HG02571 (cell line): Measurements from ENCODE around the gene GINS1.
"Not testable (repeated sequence)": the region's sequence is repeated elsewhere in the genome, so short reads cannot be mapped to it uniquely, and the experiment has no call there.

Experiments used
- ATAC-seq: cut with Tn5 transposase; IDR thresholded peaks from one replicate; pipeline ENCODE4 v1.9.1; 2021; ENCODE audit warnings: mild to moderate bottlenecking, moderate library complexity; ENCODE audit not compliant: unreplicated experiment

The GINS1 gene

DNA sequence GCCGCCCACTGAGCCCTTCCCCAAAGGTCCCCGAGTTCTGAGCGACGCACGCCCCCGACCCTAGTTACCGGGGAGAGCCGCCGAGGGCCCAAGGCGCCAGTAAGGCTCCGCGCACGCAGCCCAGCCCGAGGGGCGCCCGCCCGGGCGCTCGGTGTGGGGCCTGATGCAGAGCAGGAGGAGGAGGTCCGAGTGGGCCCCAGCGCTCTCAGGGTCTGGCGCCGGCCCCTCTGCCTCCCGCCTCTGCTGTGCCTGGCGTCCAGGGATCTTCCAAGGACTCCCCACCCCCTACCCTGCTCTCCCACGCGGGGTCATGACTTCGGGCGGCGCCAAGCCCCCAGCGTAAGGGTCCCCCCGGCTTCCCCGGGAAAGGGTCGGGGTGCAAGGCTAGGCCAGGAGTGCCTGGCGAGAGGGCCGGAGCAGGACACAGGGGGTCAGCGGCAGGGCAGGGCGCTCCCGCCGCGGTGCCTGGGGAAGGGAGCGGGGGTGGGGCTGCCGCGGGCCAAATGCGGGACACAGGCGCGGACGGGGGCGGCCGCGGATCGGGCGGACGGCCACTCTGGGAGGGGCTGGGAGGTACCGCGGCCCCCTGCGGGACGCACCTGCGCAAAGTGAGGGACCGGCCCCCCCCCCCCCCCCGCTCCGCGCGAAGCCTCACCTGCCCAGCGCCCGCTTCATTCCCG, 17.5 kb upstream of the GINS1 start:
- peak; percentile 26 for ATAC-seq

- ATAC-seq = peak; percentile 84
Measured at GRCh38 chr20:25390538-25391528, 16.6 kb upstream of the GINS1 start, which contains the start of gene ABHD12. TSS of gene ABHD12 (minus strand) at chr20:25390835. CDS start at chr20:25390703, 132 bp downstream.

DNA sequence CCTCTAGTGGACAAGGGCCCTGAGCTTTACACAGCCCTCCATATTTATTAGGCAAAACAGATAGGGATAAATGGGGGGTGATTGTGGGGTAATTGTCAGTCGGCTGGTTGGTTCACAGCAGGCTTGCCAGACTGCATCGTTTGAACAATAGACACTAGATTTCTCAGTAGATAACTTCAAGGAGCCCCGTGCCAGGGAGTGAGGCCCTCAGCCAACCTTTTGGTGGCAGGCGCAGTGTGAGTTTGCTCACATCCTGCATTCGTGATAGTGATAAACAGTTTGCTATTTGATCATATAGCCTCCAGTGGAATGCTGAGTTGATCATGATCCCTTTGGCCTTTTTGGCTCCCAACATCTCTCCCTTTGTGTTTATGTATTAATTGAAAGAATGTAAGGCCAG, 13.2 kb upstream of the GINS1 start:
- ATAC-seq = no peak

DNA sequence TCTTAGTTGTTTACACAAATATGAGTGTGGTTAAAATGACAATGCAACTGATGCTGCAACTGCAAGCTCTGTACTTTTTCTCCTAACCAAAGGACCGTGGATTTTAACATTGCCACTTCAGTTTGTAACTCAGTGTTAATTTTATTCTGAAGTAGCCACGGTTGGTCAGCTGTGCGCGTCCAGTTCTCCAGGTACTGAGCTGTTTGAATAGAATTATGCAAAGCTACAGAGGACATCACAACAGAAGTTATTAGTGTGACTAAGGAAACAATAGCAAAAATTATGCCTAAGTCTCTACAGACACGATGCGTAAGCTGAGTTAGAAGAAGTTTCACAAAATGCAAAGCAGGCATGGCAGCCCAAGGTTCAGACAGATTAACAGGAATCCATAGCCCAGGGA, 12.5 kb upstream of the GINS1 start:
- no peak for ATAC-seq

DNA sequence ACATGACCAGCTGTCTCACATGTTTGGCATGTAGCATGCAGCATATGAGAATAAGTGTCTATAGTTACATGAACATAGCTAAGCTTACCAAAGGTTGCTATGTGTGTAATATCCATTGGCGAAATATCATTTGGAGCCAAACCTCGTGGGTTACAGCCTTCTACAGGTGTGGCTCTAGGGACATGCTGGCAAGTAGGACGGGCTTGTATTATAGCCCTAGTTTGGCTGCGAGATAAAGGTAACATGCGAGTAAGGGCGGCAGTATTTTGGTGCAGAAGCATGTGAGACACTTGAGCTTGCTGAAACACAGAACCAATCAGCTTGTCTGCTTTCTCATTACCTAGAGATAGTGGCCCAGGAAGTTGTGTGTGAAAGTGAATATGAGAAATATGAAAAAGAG, 10.4 kb upstream of the GINS1 start:
- ATAC-seq = no peak

DNA sequence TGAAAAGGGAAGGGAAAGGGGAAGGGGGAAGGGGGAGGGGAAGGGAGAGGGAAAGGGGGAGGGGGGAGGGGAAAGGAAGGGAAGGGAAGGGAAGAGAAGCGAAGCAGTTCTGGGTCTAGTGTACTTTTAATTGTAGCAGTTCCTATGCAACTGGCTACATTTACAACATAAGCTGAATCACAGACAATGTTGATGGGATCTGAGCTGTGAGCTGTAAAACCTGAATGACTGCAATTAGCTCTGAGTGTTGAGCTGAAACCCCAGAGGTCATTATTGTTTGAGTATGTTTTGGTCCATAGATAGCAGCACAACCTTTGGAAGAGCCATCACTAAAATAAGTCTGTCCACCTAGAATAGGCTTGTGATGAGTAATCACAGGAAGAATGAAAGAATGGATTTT, 9.7 kb upstream of the GINS1 start:
- no peak for ATAC-seq

- no peak for ATAC-seq
Measured at GRCh38 chr20:25398376-25399036, 9.0 kb upstream of the GINS1 start.

- ATAC-seq = no peak
Measured at GRCh38 chr20:25399037-25399430, 8.4 kb upstream of the GINS1 start.

- ATAC-seq = not testable (repeated sequence)
Measured at GRCh38 chr20:25400291-25400732, 7.2 kb upstream of the GINS1 start.

GRCh38 chr20:25402583-25402982, 4.9 kb upstream of the GINS1 start:
- no peak for ATAC-seq

DNA sequence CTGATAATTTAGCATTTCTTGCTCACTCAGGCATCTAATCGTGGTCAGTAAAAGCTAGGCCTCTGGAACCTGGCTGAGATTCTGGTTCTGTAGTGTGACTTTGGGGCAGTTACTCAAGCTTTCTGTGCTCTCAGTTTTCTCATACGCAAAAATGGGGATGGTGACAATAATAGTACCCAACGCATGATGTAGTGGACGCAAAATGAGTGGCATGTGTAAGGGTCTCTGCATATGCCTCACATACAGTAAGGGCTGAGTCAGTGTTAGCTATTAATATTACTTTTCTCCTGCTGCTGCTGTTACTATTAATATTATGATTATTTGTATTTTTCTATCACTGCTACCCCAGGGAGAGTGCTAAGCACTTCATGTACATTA, 686 bp downstream of the GINS1 start:
- ATAC-seq = no peak

DNA sequence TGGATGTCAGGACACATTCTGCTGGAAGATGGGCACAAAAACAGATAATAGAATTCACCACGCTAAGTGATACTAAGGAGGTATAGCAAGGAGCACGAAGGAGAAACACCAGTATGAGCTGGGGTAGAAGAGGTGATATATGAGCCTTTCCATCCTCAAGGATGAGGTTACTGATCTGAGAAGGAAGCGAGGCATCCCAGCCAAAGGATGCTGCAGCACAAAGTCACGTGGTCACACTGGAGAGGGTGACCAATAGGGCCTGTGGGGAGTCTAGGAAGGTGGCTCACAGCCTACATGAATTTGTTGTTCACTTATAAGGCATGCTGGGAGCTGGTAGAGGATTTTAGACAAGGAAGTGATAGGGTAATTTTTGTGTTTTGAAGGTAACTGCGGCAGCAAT, 1.4 kb downstream of the GINS1 start:
- ATAC-seq = no peak

GRCh38 chr20:25418776-25419175, 11.3 kb downstream of the GINS1 start:
- ATAC-seq = no peak

- no peak for ATAC-seq
Measured at GRCh38 chr20:25421102-25421501, 13.6 kb downstream of the GINS1 start.

DNA sequence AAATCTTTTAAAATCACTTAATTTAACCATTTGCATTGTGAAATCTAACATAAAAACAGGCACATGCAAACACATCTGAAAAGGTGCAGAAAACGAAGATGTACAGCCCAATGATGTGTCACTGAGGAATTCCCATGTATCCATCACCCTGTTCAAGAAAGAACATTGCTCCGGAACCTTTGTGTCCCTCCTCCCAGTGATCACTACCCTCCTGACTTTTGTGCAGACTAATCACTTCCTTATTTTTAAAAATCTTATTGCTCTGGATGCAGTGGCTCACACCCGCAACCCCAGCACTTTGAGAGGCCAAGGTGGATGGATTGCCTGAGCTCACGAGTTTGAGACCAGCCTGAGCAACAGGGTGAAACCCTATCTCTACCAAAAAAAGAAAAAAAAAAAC, 14.6 kb downstream of the GINS1 start:
- no peak for ATAC-seq

DNA sequence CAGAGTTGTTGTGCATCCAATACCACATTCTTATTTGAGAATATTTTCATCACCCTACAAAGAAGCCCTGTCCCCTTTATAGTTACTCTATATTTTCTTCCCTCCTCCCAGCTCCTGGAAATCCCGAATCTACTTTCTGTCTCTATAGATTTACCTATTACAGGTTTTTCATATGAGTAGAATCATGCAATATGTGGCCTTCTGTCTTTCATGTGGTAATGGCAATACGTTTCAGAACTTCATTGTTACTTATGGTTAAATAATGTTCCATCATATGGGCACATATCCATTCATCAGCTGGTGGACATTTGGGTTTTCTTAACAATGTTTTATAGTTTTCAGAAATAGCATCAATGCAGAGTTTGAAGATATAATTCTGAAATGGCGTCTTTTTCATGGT, 17.1 kb downstream of the GINS1 start:
- ATAC-seq = no peak

- no peak for ATAC-seq
Measured at GRCh38 chr20:25437153-25437581, 29.7 kb downstream of the GINS1 start.

DNA sequence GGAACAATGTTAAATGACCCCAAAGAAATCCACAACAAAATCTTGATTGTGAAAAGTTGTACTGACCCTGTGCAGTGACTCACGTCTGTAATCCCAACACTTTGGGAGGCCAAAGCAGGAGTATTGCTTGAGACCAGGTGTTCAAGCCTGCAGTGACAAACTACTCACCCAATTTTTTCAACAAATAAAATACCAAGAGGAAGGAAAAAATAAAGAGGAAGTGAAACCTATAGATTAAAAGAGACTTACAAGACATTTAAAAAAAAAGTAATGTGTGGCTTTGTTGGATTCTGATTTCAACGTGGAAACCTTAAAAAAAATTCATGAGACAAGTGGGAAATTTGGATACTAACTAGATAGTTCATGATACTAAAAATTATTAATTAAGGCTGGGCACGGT, 31.9 kb downstream of the GINS1 start:
- ATAC-seq = no peak

- no peak for ATAC-seq
Measured at GRCh38 chr20:25444556-25444955, 37.1 kb downstream of the GINS1 start.

DNA sequence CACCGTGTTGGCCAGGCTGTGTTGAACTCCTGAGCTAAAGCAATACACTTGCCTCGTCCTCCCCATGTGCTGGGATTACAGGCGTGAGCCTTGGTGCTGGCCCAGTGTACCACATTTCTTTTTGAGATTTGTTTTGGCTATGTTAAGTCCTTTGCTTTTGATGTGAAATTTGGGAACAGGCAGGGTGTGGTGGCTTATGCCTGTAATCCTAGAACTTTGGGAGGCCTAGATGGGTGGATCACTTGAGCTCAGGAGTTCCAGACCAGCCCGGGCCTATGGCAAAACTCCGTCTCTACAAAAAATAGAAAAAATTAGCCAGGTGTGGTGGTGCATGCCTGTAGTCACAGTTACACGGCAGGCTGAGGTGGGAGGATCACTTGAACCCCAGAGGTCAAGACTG, 40.2 kb downstream of the GINS1 start:
- no peak for ATAC-seq

GRCh38 chr20:25452333-25452732, 44.9 kb downstream of the GINS1 start:
- no peak for ATAC-seq
